Measurements from ENCODE around the gene AIMP1. TPM values are rescaled to one million over a fixed set of nuclear protein-coding genes. Genes with fewer than 3 reads are reported as not detected.

The AIMP1 gene
- total and polyA plus RNA-seq, 2 of the 13 experiments (the other 11 are each of a cell fraction or from before 2014, with no cell fraction given): 28.6 to 82.9 TPM

DNA sequence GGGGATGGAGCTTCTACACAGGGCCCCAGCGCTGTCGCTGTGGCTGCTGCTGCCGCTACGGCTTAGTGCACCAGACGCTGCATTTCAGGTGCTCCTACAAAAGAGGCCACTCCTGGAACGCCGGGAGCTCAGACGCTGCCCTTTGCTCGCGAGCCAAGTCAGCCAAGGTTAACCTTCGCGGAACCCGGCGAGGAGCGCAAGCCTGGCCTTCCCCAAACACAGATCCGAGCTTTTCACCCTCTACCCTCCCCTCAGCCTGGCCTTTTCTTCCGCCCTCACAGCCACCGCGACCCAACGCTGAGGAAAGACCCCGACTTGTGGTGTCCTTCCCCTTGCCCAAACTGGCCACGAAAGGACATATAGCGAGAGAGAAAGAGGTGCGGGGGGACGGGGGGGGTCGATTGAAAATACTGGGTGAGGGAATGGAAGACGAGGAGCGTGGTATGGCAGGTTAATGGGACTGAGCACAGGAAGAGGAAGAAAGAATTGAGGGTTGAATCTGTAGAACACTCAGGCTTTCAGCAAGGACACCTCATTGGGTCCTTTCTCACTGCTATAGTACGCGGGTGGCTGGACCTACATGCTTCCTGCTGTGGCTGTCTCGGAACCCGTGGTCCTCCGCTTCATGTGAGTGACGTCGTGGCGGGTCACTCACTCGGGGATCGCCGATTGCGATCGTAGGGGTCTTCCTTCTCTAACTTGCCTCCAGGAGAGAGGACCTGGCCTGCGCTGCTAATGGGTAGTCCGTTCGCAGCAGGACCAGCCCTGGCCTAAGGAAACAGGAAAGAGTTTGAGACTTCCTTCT is at the start of gene AIMP1, which contains the start of gene TBCK (continued):
- TF ChIP-seq, protein P1, sequence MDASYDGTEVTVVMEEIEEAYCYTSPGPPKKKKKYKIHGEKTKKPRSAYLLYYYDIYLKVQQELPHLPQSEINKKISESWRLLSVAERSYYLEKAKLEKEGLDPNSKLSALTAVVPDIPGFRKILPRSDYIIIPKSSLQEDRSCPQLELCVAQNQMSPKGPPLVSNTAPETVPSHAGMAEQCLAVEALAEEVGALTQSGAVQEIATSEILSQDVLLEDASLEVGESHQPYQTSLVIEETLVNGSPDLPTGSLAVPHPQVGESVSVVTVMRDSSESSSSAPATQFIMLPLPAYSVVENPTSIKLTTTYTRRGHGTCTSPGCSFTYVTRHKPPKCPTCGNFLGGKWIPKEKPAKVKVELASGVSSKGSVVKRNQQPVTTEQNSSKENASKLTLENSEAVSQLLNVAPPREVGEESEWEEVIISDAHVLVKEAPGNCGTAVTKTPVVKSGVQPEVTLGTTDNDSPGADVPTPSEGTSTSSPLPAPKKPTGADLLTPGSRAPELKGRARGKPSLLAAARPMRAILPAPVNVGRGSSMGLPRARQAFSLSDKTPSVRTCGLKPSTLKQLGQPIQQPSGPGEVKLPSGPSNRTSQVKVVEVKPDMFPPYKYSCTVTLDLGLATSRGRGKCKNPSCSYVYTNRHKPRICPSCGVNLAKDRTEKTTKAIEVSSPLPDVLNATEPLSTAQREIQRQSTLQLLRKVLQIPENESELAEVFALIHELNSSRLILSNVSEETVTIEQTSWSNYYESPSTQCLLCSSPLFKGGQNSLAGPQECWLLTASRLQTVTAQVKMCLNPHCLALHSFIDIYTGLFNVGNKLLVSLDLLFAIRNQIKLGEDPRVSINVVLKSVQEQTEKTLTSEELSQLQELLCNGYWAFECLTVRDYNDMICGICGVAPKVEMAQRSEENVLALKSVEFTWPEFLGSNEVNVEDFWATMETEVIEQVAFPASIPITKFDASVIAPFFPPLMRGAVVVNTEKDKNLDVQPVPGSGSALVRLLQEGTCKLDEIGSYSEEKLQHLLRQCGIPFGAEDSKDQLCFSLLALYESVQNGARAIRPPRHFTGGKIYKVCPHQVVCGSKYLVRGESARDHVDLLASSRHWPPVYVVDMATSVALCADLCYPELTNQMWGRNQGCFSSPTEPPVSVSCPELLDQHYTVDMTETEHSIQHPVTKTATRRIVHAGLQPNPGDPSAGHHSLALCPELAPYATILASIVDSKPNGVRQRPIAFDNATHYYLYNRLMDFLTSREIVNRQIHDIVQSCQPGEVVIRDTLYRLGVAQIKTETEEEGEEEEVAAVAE (CRISPR knock-in tag; IDR thresholded peaks at IDR 0.05; ENCODE audit: borderline replicate concordance): no peak
- TF ChIP-seq ZNF841 (CRISPR knock-in tag; IDR thresholded peaks at IDR 0.05; ENCODE audit: borderline replicate concordance) (no peak), PHF5A (CRISPR knock-in tag; IDR thresholded peaks at IDR 0.05; ENCODE audit: low read depth, unreplicated experiment) (no peak), ZNF616 (CRISPR knock-in tag; IDR thresholded peaks at IDR 0.05; ENCODE audit: low read depth) (peak; percentile 37; the same call in 1 of the 2 replicates), ZNF839 (CRISPR knock-in tag; IDR thresholded peaks at IDR 0.05; ENCODE audit: borderline replicate concordance) (0 out of 2 replicates have a peak, but pooled peaks have one; percentile 13), AHR (CRISPR knock-in tag; IDR thresholded peaks at IDR 0.05) (no peak; the same call in 1 of the 2 replicates), KDM5A (IDR thresholded peaks at IDR 0.05; ENCODE audit: borderline replicate concordance, low read length) (peak; percentile 99), MATR3 (CRISPR knock-in tag; IDR thresholded peaks at IDR 0.05) (no peak), SYNCRIP (IDR thresholded peaks at IDR 0.05; ENCODE audit: insufficient read depth, low read depth, low read length) (no peak), SETDB1 (CRISPR knock-in tag; IDR thresholded peaks at IDR 0.05; ENCODE audit: borderline replicate concordance) (no peak), ZNF788 (CRISPR knock-in tag; IDR thresholded peaks at IDR 0.05; ENCODE audit: borderline replicate concordance) (peak; percentile 55; the same call in 1 of the 2 replicates), ZEB1 (IDR thresholded peaks at IDR 0.05; ENCODE audit: insufficient replicate concordance, low read depth) (peak; percentile 54), ZNF496 (CRISPR knock-in tag; IDR thresholded peaks at IDR 0.05; ENCODE audit: insufficient replicate concordance) (no peak), SOX6 (IDR thresholded peaks at IDR 0.05) (no peak), SOX6 (CRISPR knock-in tag; IDR thresholded peaks at IDR 0.05) (no peak)
- TF ChIP-seq, protein P2, sequence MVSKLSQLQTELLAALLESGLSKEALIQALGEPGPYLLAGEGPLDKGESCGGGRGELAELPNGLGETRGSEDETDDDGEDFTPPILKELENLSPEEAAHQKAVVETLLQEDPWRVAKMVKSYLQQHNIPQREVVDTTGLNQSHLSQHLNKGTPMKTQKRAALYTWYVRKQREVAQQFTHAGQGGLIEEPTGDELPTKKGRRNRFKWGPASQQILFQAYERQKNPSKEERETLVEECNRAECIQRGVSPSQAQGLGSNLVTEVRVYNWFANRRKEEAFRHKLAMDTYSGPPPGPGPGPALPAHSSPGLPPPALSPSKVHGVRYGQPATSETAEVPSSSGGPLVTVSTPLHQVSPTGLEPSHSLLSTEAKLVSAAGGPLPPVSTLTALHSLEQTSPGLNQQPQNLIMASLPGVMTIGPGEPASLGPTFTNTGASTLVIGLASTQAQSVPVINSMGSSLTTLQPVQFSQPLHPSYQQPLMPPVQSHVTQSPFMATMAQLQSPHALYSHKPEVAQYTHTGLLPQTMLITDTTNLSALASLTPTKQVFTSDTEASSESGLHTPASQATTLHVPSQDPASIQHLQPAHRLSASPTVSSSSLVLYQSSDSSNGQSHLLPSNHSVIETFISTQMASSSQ (IDR thresholded peaks at IDR 0.05; ENCODE audit: low read depth): 0 out of 2 replicates have a peak, but pooled peaks have one; percentile 10
- TF ChIP-seq, protein P2 (CRISPR knock-in tag; IDR thresholded peaks at IDR 0.05; ENCODE audit: borderline replicate concordance): peak; percentile 38; the same call in 1 of the 2 replicates
- TF ChIP-seq, protein P3, sequence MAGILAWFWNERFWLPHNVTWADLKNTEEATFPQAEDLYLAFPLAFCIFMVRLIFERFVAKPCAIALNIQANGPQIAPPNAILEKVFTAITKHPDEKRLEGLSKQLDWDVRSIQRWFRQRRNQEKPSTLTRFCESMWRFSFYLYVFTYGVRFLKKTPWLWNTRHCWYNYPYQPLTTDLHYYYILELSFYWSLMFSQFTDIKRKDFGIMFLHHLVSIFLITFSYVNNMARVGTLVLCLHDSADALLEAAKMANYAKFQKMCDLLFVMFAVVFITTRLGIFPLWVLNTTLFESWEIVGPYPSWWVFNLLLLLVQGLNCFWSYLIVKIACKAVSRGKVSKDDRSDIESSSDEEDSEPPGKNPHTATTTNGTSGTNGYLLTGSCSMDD (CRISPR knock-in tag; IDR thresholded peaks at IDR 0.05): no peak

Measured in HepG2 (cell line).